GM18498 (cell line): Measurements from ENCODE around the gene NFYC.

Experiments used
- ATAC-seq: cut with Tn5 transposase; IDR thresholded peaks from one replicate; pipeline ENCODE4 v1.9.1; 2021; ENCODE audit warnings: mild to moderate bottlenecking, moderate library complexity; ENCODE audit not compliant: unreplicated experiment

The NFYC gene

GRCh38 chr1:40691538-40692428 is at the start of gene NFYC:
Gene NFYC, plus strand, starts transcription at chr1:40691704. Its CDS starts 47,140 bp downstream, at chr1:40738844.
- ATAC-seq: peak; percentile 80

GRCh38 chr1:40645118-40645680 is 46.3 kb upstream of the NFYC start:
- no peak for ATAC-seq

GRCh38 chr1:40646315-40646714 is 45.2 kb upstream of the NFYC start:
- no peak for ATAC-seq

GRCh38 chr1:40648200-40648599 is 43.3 kb upstream of the NFYC start:
- ATAC-seq: no peak

- ATAC-seq: no peak
These were observed 42.4 kb upstream of the NFYC start for GRCh38 chr1:40648928-40649591.

GRCh38 chr1:40649592-40649930 is 41.9 kb upstream of the NFYC start:
- no peak for ATAC-seq

- ATAC-seq: no peak
These were observed 41.4 kb upstream of the NFYC start for GRCh38 chr1:40650075-40650474.

GRCh38 chr1:40651138-40651857 is 40.2 kb upstream of the NFYC start:
- no peak for ATAC-seq

- ATAC-seq: no peak
These were observed 39.0 kb upstream of the NFYC start for GRCh38 chr1:40652468-40652867.

- ATAC-seq: no peak
These were observed 38.5 kb upstream of the NFYC start for GRCh38 chr1:40652979-40653378.

GRCh38 chr1:40653851-40654537 is 37.5 kb upstream of the NFYC start:
- no peak for ATAC-seq

GRCh38 chr1:40657046-40657445 is 34.5 kb upstream of the NFYC start:
- ATAC-seq: no peak

GRCh38 chr1:40658751-40659648 is 32.5 kb upstream of the NFYC start:
- no peak for ATAC-seq

GRCh38 chr1:40659649-40659947 is 31.9 kb upstream of the NFYC start:
- no peak for ATAC-seq

GRCh38 chr1:40661678-40662077 is 29.8 kb upstream of the NFYC start:
- no peak for ATAC-seq

- ATAC-seq: no peak
These were observed 29.4 kb upstream of the NFYC start for GRCh38 chr1:40662151-40662550.

GRCh38 chr1:40662864-40663263 is 28.6 kb upstream of the NFYC start:
- no peak for ATAC-seq

GRCh38 chr1:40663324-40664166 is 28.0 kb upstream of the NFYC start:
- no peak for ATAC-seq

GRCh38 chr1:40664167-40664537 is 27.4 kb upstream of the NFYC start:
- no peak for ATAC-seq
